Liver (tissue), 9 donors: ENCODE results near the gene RARRES2. TPM values are rescaled to one million over a fixed set of nuclear protein-coding genes. Genes with fewer than 3 reads are reported as not detected.
A peak's percentile ranks its signal among the peaks of the same experiment; 100 is the strongest.

Experiments
- DNase-seq: peaks from one replicate; pipeline ENCODE4 v3.0.0-alpha.2; 2017; ENCODE audit warnings: low spot score
- H3K27ac ChIP-seq, 2 donors: one replicate each; pipeline ENCODE4 v1.7.0; 2013; ENCODE audit warnings: inconsistent platforms in 2 of 2, low read length in 2 of 2, control low read depth in 1 of 2, low read depth in 1 of 2, mild to moderate bottlenecking in 1 of 2
- H3K27me3 ChIP-seq, 4 donors: one replicate each; pipeline versions ENCODE4 v1.6.1 to v1.7.0; 2013; ENCODE audit warnings: low read length in 3 of 4, inconsistent platforms in 1 of 4, mild to moderate bottlenecking in 1 of 4, moderate library complexity in 1 of 4; ENCODE audit not compliant: control insufficient read depth in 4 of 4, insufficient read depth in 4 of 4
- H3K36me3 ChIP-seq, 4 donors: one replicate each; pipeline versions ENCODE4 v1.6.1 to v1.7.0; 2013; ENCODE audit warnings: low read length in 3 of 4, mild to moderate bottlenecking in 3 of 4, low read depth in 1 of 4, moderate library complexity in 1 of 4; ENCODE audit not compliant: control insufficient read depth in 4 of 4, insufficient read depth in 3 of 4
- H3K4me1 ChIP-seq, 4 donors: one replicate each; pipeline versions ENCODE4 v1.6.1 to v1.7.0; 2013; ENCODE audit warnings: low read length in 3 of 4, mild to moderate bottlenecking in 3 of 4, moderate library complexity in 1 of 4; ENCODE audit not compliant: control insufficient read depth in 4 of 4, insufficient read depth in 4 of 4
- H3K4me3 ChIP-seq, 3 donors: one replicate each; pipeline versions ENCODE4 v1.6.1 to v1.7.0; 2013; ENCODE audit warnings: low read length in 3 of 3, control low read depth in 1 of 3, low read depth in 1 of 3, mild to moderate bottlenecking in 1 of 3
- H3K9ac ChIP-seq, 2 donors: one replicate each; pipeline ENCODE4 v1.7.0; 2013; ENCODE audit warnings: low read length in 2 of 2, mild to moderate bottlenecking in 2 of 2, moderate library complexity in 2 of 2, control low read depth in 1 of 2, low read depth in 1 of 2
- H3K9me3 ChIP-seq, 4 donors: one replicate each; pipeline versions ENCODE4 v1.6.1 to v1.7.0; 2013; ENCODE audit warnings: low read length in 3 of 4; ENCODE audit not compliant: control insufficient read depth in 4 of 4
- ATF3 ChIP-seq: IDR thresholded peaks from 2 replicates; pipeline ENCODE4 v1.6.1; 2016; ENCODE audit warnings: antibody characterized with exemption
- EGR1 ChIP-seq, 2 donors: IDR thresholded peaks; 2 replicates each; pipeline ENCODE4 v1.6.1; 2016 to 2018; ENCODE audit warnings: antibody characterized with exemption in 2 of 2, low read depth in 2 of 2
- FOXA1 ChIP-seq: IDR thresholded peaks from 2 replicates; pipeline ENCODE4 v1.6.1; 2016; ENCODE audit warnings: antibody characterized with exemption
- GABPA ChIP-seq, 2 donors: IDR thresholded peaks in 1 of 2; conservative IDR thresholded peaks in 1 of 2; 2 replicates each; pipeline ENCODE4 v1.6.1; 2016; ENCODE audit warnings: antibody characterized with exemption in 2 of 2, mild to moderate bottlenecking in 1 of 2, moderate library complexity in 1 of 2
- HNF4A ChIP-seq, 2 donors: conservative IDR thresholded peaks; 2 replicates each; pipeline ENCODE4 v1.6.1; 2016; ENCODE audit warnings: antibody characterized with exemption in 2 of 2, mild to moderate bottlenecking in 2 of 2
- JUND ChIP-seq, 2 donors: IDR thresholded peaks; 2 replicates each; pipeline ENCODE4 v1.6.1; 2016; ENCODE audit warnings: antibody characterized with exemption in 2 of 2
- RAD21 ChIP-seq, 2 donors: IDR thresholded peaks; 2 replicates each; pipeline ENCODE4 v1.6.1; 2016; ENCODE audit warnings: antibody characterized with exemption in 2 of 2, mild to moderate bottlenecking in 2 of 2
- REST ChIP-seq: IDR thresholded peaks from 2 replicates; pipeline ENCODE4 v1.6.1; 2016; ENCODE audit warnings: antibody characterized with exemption, mild to moderate bottlenecking
- RXRA ChIP-seq, 2 donors: IDR thresholded peaks; 2 replicates each; pipeline ENCODE4 v1.6.1; 2017 to 2018; ENCODE audit warnings: antibody characterized with exemption in 2 of 2, mild to moderate bottlenecking in 1 of 2
- YY1 ChIP-seq: IDR thresholded peaks from 2 replicates; pipeline ENCODE4 v1.6.1; 2016; ENCODE audit warnings: antibody characterized with exemption, mild to moderate bottlenecking
- WGBS: extraction: QIAGEN DNeasy Blood & Tissue Kit; methylation state at CpG from one replicate; pipeline ENCODE4 v1.1.7; 2013; 5-methylcytosine and 5-hydroxymethylcytosine counted together
- polyA plus RNA-seq, 2 donors: library from polyadenylated mRNA; stranded (reverse) in 1 of 2; unstranded in 1 of 2; fragments of 200-250 nt in 1 of 2; fragments of >200 nt in 1 of 2; fragmentation: Nextera tagmentation in 1 of 2; extraction: Ambion mirVana in 1 of 2; gene quantifications; one replicate each; pipeline versions ENCODE4 v1.2.1 to v1.2.3, GENCODE V29; 2013 to 2015
- total RNA-seq, 2 donors: library from RNA; depleted of rRNA; stranded (reverse); fragments of >200 nt; gene quantifications; one replicate each; pipeline ENCODE4 v1.2.3, GENCODE V29; 2014
- TF ChIP-seq, protein P1 (sequence below): IDR thresholded peaks from 2 replicates; pipeline ENCODE4 v1.6.1; 2016; ENCODE audit warnings: antibody characterized with exemption
- TF ChIP-seq, protein P2 (sequence below): IDR thresholded peaks from 2 replicates; pipeline ENCODE4 v1.6.1; 2016; ENCODE audit warnings: antibody characterized with exemption
- donor health status: healthy.
- donor health status: healthy.
- donor health status: healthy.
- donor health status: healthy.
- donor health status: healthy.

The RARRES2 gene
- total and polyA plus RNA-seq, 4 donors = 149 to 1,915 (median 842) TPM

DNA sequence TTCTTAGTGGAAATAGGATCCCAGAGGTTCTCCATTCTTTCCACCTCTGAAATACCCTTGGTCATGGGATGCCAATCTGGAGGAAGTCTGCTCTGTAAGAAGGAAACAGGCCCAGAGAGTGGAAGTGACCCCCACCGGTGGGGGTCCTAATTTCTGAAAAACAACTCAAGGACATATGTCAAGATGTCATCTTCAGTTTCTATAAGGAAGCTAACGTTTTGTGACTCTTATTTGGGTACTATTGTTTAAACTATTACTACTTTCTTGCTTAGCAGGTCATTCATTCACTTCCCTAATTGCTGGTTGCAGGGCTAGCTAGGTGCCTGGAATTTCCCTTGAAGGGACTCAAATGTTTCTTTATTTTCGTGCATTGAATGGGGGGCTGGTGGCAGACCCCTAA, 35.8 kb upstream of the RARRES2 start:
- H3K9me3 ChIP-seq = no peaks in the 10 kb centered on the region
- 32% methylated on average over 3 of the region's 3 CpGs for WGBS
- H3K9ac ChIP-seq = peak overlapping the region in 1 of 2 donors; percentile 11
- TF ChIP-seq FOXA1 (no peak), EGR1 (IDR thresholded peaks at IDR 0.05; ENCODE audit: low read depth in 2 of 2) (no peak), GABPA (IDR thresholded peaks at IDR 0.05 in 1 of 2, conservative IDR thresholded peaks at IDR 0.05 in 1 of 2) (no peak), JUND (IDR thresholded peaks at IDR 0.05) (no peak)
- TF ChIP-seq, protein P1, sequence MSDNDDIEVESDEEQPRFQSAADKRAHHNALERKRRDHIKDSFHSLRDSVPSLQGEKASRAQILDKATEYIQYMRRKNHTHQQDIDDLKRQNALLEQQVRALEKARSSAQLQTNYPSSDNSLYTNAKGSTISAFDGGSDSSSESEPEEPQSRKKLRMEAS = no peak
- peaks cover 2 to 15% (median 8%) of the 10 kb centered on the region in 4 donors for H3K36me3 ChIP-seq
- no peaks in the 10 kb centered on the region for H3K27me3 ChIP-seq
- peaks cover 19 to 58% (median 47%) of the 10 kb centered on the region in 4 donors for H3K4me1 ChIP-seq
- peak overlapping the region; percentile 93 to 94 for H3K27ac ChIP-seq
- DNase-seq = no peak
- no peak overlapping the region for H3K4me3 ChIP-seq

- Histone ChIP-seq H3K4me3 (no peak overlapping the region), H3K27me3 (no peaks in the 10 kb centered on the region), H3K9ac (no peak overlapping the region), H3K9me3 (no peaks in the 10 kb centered on the region), H3K4me1 (peaks cover 21 to 58% (median 47%) of the 10 kb centered on the region in 4 donors), H3K27ac (peak overlapping the region; percentile 35 to 49), H3K36me3 (peaks cover 6 to 15% (median 10%) of the 10 kb centered on the region in 4 donors)
- no peak for DNase-seq
- TF ChIP-seq HNF4A (conservative IDR thresholded peaks at IDR 0.05) (peak; percentile 18 to 28), GABPA (IDR thresholded peaks at IDR 0.05 in 1 of 2, conservative IDR thresholded peaks at IDR 0.05 in 1 of 2) (no peak)
- TF ChIP-seq, protein P2, sequence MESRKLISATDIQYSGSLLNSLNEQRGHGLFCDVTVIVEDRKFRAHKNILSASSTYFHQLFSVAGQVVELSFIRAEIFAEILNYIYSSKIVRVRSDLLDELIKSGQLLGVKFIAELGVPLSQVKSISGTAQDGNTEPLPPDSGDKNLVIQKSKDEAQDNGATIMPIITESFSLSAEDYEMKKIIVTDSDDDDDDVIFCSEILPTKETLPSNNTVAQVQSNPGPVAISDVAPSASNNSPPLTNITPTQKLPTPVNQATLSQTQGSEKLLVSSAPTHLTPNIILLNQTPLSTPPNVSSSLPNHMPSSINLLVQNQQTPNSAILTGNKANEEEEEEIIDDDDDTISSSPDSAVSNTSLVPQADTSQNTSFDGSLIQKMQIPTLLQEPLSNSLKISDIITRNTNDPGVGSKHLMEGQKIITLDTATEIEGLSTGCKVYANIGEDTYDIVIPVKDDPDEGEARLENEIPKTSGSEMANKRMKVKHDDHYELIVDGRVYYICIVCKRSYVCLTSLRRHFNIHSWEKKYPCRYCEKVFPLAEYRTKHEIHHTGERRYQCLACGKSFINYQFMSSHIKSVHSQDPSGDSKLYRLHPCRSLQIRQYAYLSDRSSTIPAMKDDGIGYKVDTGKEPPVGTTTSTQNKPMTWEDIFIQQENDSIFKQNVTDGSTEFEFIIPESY = no peak
- WGBS = 38% methylated on average over 6 of the region's 6 CpGs
Measured at GRCh38 chr7:150376560-150376959, 35.1 kb upstream of the RARRES2 start.

- peaks cover 6 to 20% (median 15%) of the 10 kb centered on the region in 4 donors for H3K36me3 ChIP-seq
- 67% methylated on average over 10 of the region's 10 CpGs for WGBS
- TF ChIP-seq, protein P1 = no peak
- peak; percentile 23 for TF ChIP-seq REST
- peak; percentile 18 for TF ChIP-seq YY1
- no peak for TF ChIP-seq ATF3
- peak in 1 of 2 donors; percentile 12 for TF ChIP-seq RXRA (IDR thresholded peaks at IDR 0.05)
- TF ChIP-seq RAD21 (IDR thresholded peaks at IDR 0.05) = no peak
- DNase-seq = no peak
- H3K9me3 ChIP-seq = no peaks in the 10 kb centered on the region
- no peak overlapping the region for H3K4me3 ChIP-seq
- H3K27ac ChIP-seq = peak overlapping the region; percentile 35 to 49
- peak overlapping the region in 1 of 2 donors; percentile 6 for H3K9ac ChIP-seq
- H3K4me1 ChIP-seq = peaks cover 21 to 63% (median 48%) of the 10 kb centered on the region in 4 donors
- H3K27me3 ChIP-seq = no peaks in the 10 kb centered on the region
Measured at GRCh38 chr7:150375662-150376521, 34.5 kb upstream of the RARRES2 start.
